ENCODE data around the gene CTSD.
"Not testable (repeated sequence)": the region's sequence is repeated elsewhere in the genome, so short reads cannot be mapped to it uniquely, and the experiment has no call there.

CTSD gene

DNA sequence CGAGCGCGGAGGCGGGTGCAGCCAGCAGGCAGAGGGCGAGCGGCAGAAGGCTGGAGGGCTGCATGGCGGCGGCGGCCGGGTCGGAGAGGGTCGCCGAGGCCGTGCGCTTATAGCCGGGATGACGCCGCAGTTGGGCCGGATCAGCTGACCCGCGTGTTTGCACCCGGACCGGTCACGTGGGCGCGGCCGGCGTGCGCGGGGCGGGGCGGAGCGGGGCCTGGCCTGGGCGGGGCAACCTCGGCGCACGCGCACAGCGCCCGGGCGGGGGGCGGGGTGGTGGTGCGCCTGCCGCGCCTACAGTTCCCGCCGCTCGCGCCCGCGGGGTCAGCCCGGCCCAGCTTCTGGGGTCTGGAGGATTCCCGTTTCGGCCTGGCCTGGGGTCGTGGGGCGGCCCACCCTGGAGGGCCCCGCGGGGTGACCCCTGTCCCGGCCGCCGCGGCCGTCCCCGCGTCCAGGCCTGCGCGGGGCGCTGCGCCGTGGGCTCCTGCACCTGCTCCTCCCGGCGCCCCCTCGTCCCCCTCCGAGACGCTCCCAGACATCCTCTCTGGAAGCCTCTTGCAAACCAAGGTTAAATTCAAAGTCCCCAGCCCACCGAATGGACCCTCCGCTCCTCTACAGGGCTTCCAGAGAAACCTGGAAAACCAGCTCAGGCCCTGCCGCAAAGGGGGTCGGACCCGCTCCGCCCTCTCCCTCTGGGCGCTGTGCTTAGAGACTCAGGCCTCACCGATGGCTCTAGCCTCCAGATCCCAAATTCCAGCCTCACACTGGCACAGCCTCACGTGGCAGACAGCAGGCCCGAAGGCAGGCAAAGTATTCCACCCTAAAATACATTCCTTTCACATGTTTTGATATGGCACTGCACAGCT, at the start of gene CTSD:
Gene CTSD, minus strand, starts transcription at position 132 of the 866 bp plus-strand sequence. Its CDS starts 68 bp downstream, at position 64.
- FAIRE-seq, result no peak

DNA sequence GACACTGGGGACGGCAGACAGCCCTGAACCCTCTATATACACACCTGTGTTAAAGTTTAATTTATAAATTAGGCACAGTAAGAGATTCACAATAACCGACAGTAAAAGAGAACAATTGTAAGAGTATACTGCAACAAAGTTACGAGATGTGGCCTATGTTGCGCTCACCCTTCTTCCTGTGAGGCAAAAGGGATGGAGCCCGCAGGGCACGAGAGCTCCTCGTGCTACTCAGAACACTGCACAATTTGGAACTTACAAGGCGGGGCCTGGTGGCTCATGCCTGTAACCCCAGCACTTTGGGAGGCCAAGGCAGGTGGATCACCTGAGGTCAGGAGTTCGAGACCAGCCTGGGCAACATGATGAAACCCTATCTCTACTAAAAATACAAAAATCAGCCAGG, 49.6 kb upstream of the CTSD start:
- not testable (repeated sequence) for FAIRE-seq

DNA sequence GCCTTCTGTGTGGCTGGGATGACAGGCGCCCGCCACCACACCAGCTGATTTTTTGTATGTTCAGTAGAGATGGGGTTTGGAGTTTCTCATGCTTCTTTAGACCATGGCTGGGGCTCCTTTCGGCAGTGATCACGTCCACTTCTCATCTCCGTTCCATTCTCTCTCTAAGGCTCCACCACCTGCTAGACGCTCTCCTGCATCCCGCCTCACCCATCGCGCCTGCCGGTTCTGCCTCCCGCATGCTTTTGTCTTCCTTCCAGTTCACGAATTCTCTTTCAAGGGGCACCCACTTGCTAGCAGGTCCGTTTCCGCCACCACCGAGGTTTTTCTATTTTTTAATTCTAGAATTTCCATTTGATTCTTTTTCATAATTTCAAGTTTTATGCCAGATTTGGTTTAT, 49.1 kb upstream of the CTSD start:
- no peak for FAIRE-seq

DNA sequence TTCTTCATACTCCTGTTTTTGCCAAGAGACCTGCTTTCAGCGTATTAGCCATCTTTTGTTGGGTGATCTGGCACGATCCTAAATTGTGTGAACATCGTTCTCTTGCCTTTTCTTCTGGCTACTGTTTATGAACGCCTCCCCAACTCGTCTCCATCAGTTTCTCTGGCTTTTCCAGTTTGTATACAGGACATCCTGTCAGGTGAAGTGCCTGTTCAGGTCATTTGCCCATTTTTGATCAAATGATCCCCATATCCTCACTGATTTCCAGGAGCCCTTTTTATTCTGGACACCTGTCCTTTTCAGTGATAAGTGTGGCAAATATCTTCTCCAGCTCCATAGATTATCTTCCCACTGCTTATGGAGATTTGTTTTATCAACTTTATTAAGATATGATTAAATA, 48.5 kb upstream of the CTSD start:
- no peak for FAIRE-seq

DNA sequence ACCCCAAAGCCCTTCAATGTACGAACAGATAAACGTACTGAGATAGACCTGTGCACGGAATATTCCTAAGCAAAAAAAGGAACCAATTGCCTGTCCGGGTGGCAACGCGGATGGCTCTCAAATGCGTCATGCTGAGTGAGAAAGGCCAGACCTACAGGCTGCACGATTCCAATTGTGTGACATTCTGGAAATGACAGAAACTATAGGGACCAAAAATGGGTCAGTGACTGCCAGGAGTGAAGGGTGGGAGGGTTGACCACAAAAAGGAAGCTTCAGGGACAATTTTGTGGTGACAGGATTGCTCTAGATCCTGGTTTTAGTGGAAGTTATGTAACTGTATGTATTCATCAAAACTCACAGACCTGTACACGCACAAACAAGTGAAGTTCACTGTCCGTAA, 47.0 kb upstream of the CTSD start:
- FAIRE-seq, result no peak

DNA sequence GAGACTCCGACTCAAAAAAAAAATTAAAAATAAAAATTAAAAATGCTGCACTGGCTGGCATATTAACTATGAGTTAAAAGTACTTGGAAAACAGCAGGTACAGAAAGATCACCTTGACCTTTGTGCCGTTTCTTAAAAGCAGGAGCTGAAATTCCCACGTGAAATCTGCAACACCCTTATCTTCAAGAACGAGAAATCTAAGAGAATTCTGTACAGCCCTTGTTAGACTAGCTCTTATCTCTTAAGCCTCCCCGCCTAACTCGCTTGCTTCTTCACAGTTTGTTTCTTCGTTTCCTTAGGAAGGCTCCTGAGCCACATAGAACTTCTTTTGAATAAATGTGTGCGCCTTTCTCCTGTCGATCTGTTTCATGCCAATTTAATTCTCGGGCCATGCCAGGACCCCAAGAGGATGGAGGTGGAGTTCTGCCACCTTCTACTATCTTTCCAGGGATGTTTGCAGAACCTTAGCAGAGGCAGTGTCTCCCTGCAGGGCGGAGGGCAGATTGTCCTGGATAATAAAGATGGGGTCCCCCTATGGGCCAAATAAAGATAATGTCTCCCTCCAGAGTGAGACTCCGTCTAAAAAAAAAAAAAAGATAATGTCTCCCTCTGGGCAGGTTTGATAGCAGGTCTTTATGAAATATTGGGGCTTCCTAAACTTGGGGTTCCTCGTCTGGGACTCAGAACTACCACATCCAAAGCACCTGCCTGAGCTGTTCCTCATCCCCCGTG, 43.7 kb upstream of the CTSD start:
- FAIRE-seq, result no peak

DNA sequence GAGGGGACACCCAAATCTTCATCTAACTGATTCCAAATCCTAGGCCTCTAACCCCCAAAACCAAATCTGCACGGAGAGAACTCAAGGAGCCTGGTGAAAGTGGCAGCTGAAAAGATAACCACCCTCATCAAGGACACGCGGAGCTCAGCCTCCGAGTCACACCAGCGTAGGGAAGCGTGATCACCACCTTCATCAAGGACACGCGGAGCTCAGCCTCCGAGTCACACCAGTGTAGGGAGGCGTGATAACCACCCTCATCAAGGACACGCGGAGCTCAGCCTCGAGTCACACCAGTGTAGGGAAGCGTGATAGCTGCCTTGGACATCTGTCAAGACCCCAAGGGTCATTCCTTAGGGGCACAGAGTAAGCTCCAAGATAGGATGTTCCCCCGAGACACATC, 41.8 kb upstream of the CTSD start:
- no peak for FAIRE-seq

DNA sequence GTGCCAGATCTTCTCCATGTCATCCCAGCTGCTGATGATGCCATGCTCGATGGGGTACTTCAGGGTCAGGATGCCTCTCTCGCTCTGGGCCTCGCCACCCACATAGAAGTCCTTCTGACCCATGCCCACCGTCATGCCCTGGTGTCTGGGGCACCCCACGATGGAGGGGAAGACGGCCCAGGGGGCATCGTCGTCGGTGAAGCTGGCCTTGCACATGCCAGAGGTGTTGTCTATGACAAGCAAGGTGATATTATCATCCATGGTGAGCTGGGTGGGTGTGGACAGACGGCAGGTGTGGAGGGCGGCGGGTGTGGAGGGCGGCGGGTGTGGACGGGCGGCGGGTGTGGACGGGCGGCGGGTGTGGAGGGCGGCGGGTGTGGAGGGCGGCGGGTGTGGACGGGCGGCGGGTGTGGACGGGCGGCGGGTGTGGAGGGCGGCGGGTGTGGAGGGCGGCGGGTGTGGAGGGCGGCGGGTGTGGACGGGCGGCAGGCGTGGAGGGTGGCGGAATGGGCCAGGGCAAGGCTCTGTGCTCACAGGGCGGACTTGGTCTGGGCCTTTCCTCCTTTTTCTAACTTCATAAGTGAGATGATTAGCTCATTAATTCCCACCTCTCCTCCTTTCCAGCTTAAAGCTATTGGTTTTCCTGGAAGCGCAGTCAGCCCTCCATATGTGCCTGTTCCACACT, 40.2 kb upstream of the CTSD start:
- not testable (repeated sequence) for FAIRE-seq

DNA sequence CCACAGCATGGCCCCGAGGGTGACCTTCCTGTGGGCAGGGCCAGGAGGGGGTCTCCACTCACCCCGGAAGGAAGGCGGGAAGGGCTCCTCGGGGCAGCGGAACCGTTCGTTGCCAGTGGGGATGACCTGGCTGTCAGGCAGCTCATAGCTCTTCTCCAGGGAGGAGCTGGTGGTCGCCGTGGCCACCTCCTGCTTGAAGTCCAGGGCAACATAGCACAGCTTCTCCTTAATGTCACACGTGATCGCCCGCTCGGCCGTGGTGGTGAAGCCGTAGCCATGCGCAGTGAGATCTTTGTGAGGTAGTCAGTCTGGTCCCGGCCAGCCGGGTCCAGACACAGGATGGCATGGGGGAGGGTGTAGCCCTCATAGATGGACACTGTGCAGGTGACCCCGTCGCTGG, 39.5 kb upstream of the CTSD start:
- FAIRE-seq, result no peak

DNA sequence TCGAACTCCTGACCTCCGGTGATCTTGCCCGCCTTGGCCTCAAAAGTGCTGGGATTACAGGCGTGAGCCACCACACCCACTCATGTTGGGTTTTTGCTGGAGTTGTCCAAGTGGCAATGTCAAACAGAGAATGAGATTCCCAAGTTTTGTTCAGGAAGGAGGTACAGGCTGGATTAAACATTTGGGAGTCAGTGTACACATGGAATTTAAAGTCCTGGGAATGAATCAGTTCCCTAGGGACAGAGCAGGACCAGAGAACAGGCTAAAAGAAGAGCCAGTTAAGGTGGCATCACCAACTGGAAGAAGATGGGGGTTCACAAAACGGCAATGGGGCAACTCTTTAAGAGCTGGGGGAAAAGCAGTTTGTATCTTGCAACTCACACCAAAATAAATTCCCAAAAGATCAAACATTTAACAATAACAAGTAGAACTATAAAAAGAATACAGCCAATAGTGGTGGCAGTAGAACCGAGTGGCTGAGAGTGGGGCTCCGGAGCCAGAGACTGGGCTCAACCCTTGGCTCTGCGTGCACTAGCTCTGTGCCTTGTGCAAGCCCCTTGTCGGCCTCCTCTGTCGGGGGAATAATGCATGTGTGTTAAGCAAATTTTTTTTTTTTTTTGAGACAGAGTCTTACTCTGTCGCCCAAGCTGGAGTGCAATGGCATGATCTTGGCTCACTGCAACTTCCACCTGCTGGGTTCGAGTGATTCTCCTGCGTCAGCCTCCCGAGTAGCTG, 33.8 kb upstream of the CTSD start:
- no peak for FAIRE-seq

DNA sequence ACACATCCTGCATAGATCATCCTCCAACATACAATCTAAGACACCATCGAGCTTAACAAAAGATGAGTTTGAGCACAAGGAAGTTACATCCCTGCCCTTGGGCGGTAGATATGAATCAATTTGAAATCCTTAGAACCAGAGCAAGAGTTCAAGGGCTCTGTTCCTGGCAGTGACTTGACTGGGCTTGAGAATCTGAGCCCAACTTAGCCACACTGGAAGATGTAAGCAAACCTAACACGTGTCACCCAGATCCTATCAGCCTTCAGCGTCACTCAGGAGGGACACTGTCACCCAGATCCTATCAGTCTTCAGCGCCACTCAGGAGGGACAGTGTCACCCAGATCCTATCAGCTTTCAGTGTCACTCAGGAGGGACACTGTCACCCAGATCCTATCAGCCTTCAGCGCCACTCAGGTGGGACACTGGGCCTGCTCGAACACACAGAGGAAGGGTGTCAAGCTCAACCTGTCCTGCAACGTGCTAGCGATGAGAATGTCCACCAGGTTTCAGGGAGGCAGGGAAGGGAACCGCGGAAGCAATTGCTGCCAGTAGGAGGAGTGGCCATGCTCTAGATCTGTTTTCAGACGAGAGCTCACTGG, 32.8 kb upstream of the CTSD start:
- FAIRE-seq, result no peak

DNA sequence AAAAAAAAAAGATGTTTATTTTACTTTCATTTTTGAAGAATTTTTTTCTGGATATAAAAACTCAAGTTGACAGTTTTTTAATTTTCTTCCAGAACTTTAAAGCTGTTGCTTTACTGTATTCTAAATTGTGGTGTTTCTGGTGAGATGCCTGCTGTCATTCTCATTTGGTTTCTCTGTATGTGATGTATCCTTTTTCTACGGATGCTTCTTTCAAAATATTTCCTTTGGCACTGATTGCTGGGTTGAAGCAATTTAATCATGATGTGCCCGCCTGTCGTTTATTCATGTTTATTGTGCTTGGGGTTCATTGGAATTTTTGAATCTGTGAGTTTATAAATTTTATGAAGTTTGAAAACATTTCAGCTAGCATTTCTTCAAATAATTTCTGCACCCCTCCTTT, 29.4 kb upstream of the CTSD start:
- peak; percentile 11 for FAIRE-seq

DNA sequence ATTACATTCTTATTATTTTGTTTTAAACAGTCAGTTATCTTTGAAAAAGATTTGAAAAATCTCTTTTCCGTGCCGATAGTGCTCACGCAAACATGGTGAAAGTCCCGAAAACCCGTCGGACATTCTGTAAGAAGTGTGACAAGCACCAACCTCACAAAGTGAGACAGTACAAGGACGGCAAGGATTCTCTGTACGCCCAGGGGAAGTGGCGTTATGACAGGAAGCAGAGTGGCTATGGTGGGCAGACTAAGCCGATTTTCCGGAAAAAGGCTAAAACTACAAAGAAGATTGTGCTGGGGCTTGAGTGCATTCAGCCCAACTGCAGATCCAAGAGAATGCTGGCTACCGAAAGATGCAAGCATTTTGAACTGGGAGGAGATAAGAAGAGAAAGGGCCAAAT, 28.7 kb upstream of the CTSD start:
- FAIRE-seq, result no peak

DNA sequence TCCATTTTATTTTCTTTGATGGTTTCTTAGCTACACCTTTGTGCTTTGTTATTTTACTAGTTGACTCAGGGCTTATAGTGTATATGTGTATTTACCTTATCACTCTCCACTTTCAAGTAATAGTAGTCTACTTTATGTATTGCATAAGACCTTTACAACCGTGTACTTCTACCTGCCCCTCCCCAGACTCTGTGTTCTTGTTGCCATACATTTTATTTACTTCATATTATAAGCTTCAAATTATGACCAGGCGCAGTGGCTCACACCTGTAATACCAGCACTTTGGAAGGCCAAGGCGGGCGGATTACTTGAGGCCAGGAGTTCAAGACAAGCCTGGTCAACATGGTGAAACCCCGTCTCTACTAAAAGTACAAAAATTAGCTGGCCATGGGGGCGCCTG, 28.2 kb upstream of the CTSD start:
- FAIRE-seq, result no peak

DNA sequence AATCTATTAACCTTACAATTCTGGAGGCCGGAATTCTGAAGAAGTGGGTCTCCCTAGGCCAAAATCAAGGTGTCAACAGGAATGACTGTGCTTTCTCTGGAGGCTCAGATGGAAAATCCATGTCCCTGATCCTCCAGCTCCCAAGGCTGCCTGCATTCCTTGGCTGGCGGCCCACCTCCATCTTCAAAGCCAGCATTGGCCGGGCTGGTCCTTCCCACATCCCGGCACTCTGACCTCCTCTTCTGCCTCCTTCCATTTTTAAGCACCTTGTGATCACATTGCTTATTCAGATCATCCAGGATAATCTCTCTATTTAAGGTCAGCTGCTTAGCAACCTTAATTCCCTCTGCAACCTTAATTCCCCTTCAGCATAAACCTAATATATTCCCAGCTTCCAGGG, 22.7 kb upstream of the CTSD start:
- no peak for FAIRE-seq

DNA sequence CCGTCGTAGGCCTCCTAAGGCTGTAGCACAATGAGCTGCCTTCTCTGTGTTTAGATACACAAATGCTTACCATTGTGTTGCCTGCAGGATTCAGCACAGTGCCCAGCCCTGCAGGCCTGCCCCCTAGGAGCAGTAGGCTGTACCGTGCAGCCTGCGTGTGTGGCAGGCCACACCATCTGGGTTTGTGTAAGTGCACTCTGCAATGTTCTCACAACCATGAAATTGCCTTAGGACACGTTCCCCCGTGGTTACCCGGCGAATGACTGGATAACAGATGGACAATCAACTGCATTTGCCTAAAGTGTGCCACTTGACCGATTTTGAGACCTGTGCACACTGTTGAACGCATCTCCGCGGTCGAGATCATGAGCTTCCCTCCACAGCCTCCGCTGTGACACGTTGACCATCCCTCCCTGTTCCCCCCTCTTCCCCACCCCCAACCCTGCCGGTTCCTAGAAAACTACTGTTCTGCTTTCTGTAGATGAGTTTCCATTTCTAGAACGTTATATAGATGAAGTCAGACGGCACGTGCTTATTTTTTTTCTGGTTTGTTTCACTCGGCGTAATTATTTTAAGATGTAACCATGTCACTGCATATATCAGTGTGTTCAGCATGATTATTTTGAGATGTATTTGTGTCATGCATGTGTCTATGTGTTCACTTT, 22.2 kb upstream of the CTSD start:
- FAIRE-seq, result no peak

DNA sequence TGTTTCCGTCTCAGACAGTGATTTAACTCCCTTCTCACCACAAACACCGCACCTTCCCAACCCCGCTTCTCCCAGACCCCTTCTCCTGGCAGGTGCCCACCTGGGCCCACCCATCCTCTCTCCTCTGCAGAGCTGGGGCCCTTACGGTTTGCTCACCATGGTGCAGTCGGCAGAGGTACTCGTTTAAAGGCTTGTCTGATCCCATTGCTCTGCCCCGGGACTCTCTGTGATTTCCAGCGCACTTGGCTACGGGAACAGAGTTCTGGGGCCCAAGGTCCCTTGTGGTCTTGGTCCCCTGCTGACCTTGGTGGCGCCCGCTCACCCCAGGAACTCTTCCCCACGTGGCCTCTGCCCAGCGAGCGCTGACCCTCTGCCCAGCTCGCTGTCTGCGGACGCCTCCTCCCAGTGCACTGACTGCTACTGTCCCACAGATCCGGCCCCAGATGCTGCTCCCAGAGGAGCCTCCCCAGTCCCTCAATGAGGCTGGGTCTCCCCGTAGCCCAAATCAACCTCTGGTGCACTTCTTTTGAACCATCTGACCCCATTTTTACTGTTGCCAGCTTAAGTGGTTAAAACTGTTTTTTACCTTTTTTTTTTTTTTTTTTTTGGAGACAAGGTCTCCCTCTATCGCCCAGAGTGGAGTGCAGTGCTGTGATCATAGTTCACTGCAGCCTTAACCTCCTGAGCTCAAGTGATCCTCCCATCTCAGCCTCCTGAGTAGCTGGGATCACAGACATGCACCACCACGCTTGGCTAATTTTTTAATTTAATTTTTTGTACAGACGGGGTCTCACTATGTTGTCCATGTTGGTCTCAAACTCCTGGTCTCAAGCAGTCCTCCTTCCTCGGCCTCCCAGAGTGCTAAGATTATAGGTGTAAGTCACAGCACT, 21.3 kb upstream of the CTSD start:
- no peak for FAIRE-seq

DNA sequence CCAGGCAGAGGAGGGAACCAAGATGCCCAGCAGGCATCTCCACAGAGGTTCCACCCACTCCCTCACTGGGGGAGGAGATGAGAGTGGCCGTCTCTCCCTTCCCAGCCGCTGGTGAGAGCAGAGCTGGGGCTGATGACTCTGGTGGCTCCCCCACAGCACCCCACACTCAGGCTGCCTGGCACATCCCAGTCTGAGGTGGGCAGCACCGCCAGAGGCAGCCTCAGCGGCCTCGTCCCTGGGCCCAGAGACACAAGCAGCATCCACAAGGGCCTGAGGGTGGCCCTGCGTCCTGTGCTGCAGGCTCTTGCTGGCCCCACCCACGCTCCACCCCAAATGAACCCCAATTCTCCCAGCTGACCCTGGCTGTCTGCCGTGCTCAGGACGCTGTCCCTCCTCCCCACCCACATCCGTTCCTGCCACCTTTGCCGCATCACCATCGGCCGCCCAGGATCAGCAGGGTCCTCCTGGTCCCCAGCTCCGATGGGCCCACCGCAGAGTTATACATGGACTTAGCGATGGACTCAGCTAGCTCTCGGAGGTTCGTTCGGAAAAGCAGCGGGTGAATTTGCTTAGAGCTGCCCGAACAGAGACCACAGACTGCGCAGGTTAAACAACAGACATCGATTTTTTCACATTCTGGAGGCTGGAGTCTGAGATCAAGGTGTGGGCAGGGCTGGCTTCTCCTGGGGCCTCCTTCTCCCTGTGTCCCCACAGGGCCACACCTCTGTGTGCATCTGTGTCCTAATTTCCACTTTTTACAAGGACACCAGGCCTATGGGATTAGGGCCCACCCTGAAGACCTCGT, 20.2 kb upstream of the CTSD start:
- no peak for FAIRE-seq

DNA sequence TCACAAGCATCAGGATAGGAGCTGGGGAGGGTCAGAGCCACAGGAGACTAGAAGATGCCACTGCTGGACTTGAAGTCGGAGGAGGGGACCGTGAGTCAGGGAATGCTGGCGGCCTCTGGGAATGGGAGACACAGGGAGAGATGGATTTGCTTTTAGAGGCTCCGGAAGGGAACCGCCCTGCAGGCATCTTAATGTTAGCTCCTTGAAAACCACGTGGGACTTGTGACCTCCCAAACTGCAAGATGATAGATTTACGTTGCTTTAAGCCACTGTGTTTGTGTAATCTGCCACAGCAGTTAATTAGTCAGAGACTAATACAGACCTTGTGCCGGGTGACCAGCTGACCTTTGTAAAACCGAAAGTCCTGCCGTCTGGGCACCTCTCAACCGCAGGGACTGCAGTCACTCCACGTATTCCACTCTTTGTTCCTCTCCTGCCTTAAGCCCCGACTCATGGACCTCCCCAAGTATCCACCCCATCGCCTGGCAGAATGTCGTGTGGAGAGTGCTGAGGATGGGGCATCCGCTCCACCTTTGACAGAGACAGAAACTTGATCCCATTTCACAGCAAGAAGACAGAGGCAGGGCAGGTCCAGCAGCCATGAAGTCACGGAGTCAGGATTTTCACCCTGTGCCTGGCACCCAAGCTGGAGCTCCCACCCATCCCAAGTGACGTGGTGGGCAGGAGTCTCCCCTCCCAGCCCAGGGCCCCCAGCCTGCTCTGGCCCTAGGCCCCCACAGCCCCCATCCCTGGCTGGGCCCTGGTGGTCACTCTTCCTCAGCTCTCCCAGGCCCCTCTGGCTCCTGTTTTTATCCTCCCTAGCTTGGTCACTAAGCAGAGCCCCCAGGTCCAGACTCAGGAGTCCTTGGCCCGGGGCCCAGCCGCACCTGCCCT, 19.4 kb upstream of the CTSD start:
- FAIRE-seq, result no peak

All from A204.1 (cell line).